Osteoblast (primary cell): ENCODE data around the gene FNDC5. TPM values are rescaled to one million over a fixed set of nuclear protein-coding genes. Genes with fewer than 3 reads are reported as not detected.

Experiments used
- DNase-seq: peaks from one replicate; pipeline ENCODE4 v3.0.0; 2011; ENCODE audit warnings: low spot score, mixed read lengths; ENCODE audit not compliant: insufficient read length; ENCODE audit errors: missing footprints
- H2AFZ ChIP-seq: 2 replicates; pipeline ENCODE4 v1.6.0; 2011; ENCODE audit warnings: mild to moderate bottlenecking, low read length
- H3K27ac ChIP-seq: 2 replicates; pipeline ENCODE4 v1.5.1; 2011; ENCODE audit warnings: mild to moderate bottlenecking, low read depth, low read length, moderate library complexity
- H3K27me3 ChIP-seq: 2 replicates; pipeline ENCODE4 v1.6.0; 2012; ENCODE audit warnings: mild to moderate bottlenecking, control low read depth, inconsistent platforms, low read length, moderate library complexity; ENCODE audit not compliant: insufficient read depth
- H3K36me3 ChIP-seq: 2 replicates; pipeline ENCODE4 v1.5.1; 2011; ENCODE audit warnings: mild to moderate bottlenecking, low read length, control low read depth, moderate library complexity; ENCODE audit not compliant: insufficient read depth
- H3K4me1 ChIP-seq: 2 replicates; pipeline ENCODE4 v1.5.1; 2011; ENCODE audit warnings: mild to moderate bottlenecking, low read length, control low read depth, moderate library complexity; ENCODE audit not compliant: insufficient read depth
- H3K4me2 ChIP-seq: 2 replicates; pipeline ENCODE4 v1.6.0; 2011; ENCODE audit warnings: mild to moderate bottlenecking, low read length; ENCODE audit not compliant: insufficient read depth
- H3K4me3 ChIP-seq: fragments of 200-600 bp; sonication (generic); 3 replicates; pipeline ENCODE4 v1.5.1; 2012; ENCODE audit warnings: mild to moderate bottlenecking, low read length, inconsistent platforms; ENCODE audit not compliant: insufficient read depth
- H3K79me2 ChIP-seq: 2 replicates; pipeline ENCODE4 v1.6.0; 2012; ENCODE audit warnings: mild to moderate bottlenecking, low read length, control low read depth, inconsistent platforms; ENCODE audit not compliant: insufficient read depth
- H3K9me3 ChIP-seq: 2 replicates; pipeline ENCODE4 v1.5.1; 2011; ENCODE audit warnings: low read depth, low read length, control low read depth
- H4K20me1 ChIP-seq: 2 replicates; pipeline ENCODE4 v1.6.0; 2012; ENCODE audit warnings: mild to moderate bottlenecking, low read length, control low read depth; ENCODE audit not compliant: insufficient read depth
- CTCF ChIP-seq: IDR thresholded peaks from 2 replicates; pipeline ENCODE4 v1.5.1; 2011; ENCODE audit warnings: mild to moderate bottlenecking, low read depth, low read length, moderate library complexity; ENCODE audit errors: extremely low read depth
- total RNA-seq: library from RNA; depleted of rRNA; stranded (reverse); fragments of >200 nt; gene quantifications from 2 replicates; pipeline ENCODE4 v1.2.3, GENCODE V29; 2012

FNDC5 gene
- total RNA-seq, 1 donor: 0.36 TPM

GRCh38 chr1:32817815-32818786 lies 52.6 kb downstream of the FNDC5 start:
- Histone ChIP-seq H3K79me2 (peaks cover 94% of the 10 kb centered on the region), H3K9me3 (no peaks in the 10 kb centered on the region), H3K4me1 (peaks cover 18% of the 10 kb centered on the region), H3K27ac (peak overlapping the region; percentile 61), H3K27me3 (no peaks in the 10 kb centered on the region), H4K20me1 (peaks cover 13% of the 10 kb centered on the region), H3K4me2 (peak overlapping the region; percentile 92), H3K4me3 (peak overlapping the region; percentile 92), H3K36me3 (peaks cover 9% of the 10 kb centered on the region), H2AFZ (peak overlapping the region; percentile 94)
- DNase-seq: peak; percentile 88
- no peak for TF ChIP-seq CTCF

- Histone ChIP-seq H3K27ac (peak within 1 kb of the TSS; percentile 93), H3K79me2 (peaks cover 95% of the 10 kb centered on the region), H3K4me1 (peaks cover 18% of the 10 kb centered on the region), H3K4me3 (peak within 1 kb of the TSS; percentile 92), H3K9me3 (no peaks in the 10 kb centered on the region), H4K20me1 (peaks cover 13% of the 10 kb centered on the region), H3K36me3 (peaks cover 9% of the 10 kb centered on the region), H3K27me3 (no peaks in the 10 kb centered on the region), H2AFZ (peak within 1 kb of the TSS; percentile 94), H3K4me2 (peak within 1 kb of the TSS; percentile 92)
- no peak for TF ChIP-seq CTCF
- peak; percentile 98 for DNase-seq
Measured at GRCh38 chr1:32817159-32817814, 53.4 kb downstream of the FNDC5 start, which contains the start of the genes S100PBP and YARS1. TSS of gene S100PBP (plus strand) at chr1:32817653. CDS start at chr1:32826100, 8,447 bp downstream. TSS of gene YARS1 (minus strand) at chr1:32817358. CDS start at chr1:32817244, 114 bp downstream.

DNA sequence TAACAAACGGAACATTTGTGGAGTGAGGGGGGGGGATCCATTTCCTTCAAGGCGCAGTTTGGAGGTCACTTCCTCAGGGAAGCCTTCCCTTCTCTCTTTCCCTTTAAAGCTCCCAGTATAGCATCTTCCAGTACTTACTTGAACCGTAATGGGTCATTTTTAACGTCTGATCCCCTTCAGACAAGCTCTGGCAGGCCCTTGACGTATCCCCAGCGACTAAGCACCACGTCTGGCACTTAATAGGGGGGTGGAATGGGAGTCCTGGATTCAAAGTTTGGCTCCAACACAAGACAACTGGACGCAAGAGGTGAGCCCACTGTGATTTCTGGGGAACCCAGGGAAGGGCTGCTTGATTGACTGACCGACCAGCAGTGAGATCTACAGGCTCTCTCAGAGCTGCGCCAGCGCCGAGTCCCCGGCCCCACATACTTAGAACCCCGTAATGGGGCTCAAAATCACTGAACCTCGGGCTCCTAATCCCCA lies 54.0 kb downstream of the FNDC5 start:
- peak overlapping the region; percentile 92 for H3K4me3 ChIP-seq
- peaks cover 98% of the 10 kb centered on the region for H3K79me2 ChIP-seq
- peak overlapping the region; percentile 80 for H2AFZ ChIP-seq
- H3K27me3 ChIP-seq: no peaks in the 10 kb centered on the region
- TF ChIP-seq CTCF: no peak
- no peaks in the 10 kb centered on the region for H3K9me3 ChIP-seq
- H4K20me1 ChIP-seq: peaks cover 13% of the 10 kb centered on the region
- H3K4me2 ChIP-seq: peak overlapping the region; percentile 91
- H3K4me1 ChIP-seq: peaks cover 18% of the 10 kb centered on the region
- peaks cover 11% of the 10 kb centered on the region for H3K36me3 ChIP-seq
- peak; percentile 74 for DNase-seq
- H3K27ac ChIP-seq: peak overlapping the region; percentile 93
